BJ (cell line): ENCODE measurements around the gene OPCML. TPM values are rescaled to one million over a fixed set of nuclear protein-coding genes. Genes with fewer than 3 reads are reported as not detected.

Source experiments
- CTCF ChIA-PET: fragments of 350-600 bp; formaldehyde crosslinking; extraction: SDS; loops from one replicate; lab custom pipeline; 2021; ENCODE audit warnings: antibody characterized with exemption, inconsistent platforms; lab: Yijun Ruan, JAX
- POLR2A ChIA-PET: fragments of 300-600 bp; sonication (Branson Sonifier 250); formaldehyde crosslinking; extraction: SDS; loops from one replicate; lab custom pipeline; 2021; ENCODE audit warnings: antibody characterized with exemption; lab: Charles Lee
- DNase-seq: peaks from one replicate; pipeline ENCODE4 v3.0.0-alpha.2; 2011; ENCODE audit warnings: low read depth
- H3K27me3 ChIP-seq: 2 replicates; pipeline ENCODE4 v1.6.0; 2011; ENCODE audit warnings: low read length; ENCODE audit not compliant: control insufficient read depth, insufficient read depth
- H3K36me3 ChIP-seq: 2 replicates; pipeline ENCODE4 v1.5.1; 2011; ENCODE audit warnings: low read length; ENCODE audit not compliant: control insufficient read depth, insufficient read depth
- H3K4me3 ChIP-seq: 2 replicates; pipeline ENCODE4 v1.5.1; 2011; ENCODE audit warnings: low read depth, mild to moderate bottlenecking, control low read depth, low read length
- polyA plus RNA-seq: library from polyadenylated mRNA; depleted of rRNA; stranded (reverse); fragments of >200 nt; gene quantifications from 2 replicates; pipeline ENCODE4 v1.2.3, GENCODE V29; 2011
- TF ChIP-seq, protein P1 (sequence below): IDR thresholded peaks from 2 replicates; pipeline ENCODE4 v1.5.1; 2011; ENCODE audit warnings: low read depth, mild to moderate bottlenecking, control low read depth, inconsistent platforms, low read length, moderate library complexity; ENCODE audit not compliant: insufficient read depth

OPCML gene
- polyA plus RNA-seq, 1 experiment: 2.0 TPM

GRCh38 chr11:132997396-132997795 lies 534.9 kb downstream of the OPCML start:
- peaks cover 19% of the 10 kb centered on the region for H3K27me3 ChIP-seq
- H3K36me3 ChIP-seq: no peaks in the 10 kb centered on the region
- CTCF ChIA-PET: no interaction called here
- H3K4me3 ChIP-seq: no peak overlapping the region
- TF ChIP-seq, protein P1, sequence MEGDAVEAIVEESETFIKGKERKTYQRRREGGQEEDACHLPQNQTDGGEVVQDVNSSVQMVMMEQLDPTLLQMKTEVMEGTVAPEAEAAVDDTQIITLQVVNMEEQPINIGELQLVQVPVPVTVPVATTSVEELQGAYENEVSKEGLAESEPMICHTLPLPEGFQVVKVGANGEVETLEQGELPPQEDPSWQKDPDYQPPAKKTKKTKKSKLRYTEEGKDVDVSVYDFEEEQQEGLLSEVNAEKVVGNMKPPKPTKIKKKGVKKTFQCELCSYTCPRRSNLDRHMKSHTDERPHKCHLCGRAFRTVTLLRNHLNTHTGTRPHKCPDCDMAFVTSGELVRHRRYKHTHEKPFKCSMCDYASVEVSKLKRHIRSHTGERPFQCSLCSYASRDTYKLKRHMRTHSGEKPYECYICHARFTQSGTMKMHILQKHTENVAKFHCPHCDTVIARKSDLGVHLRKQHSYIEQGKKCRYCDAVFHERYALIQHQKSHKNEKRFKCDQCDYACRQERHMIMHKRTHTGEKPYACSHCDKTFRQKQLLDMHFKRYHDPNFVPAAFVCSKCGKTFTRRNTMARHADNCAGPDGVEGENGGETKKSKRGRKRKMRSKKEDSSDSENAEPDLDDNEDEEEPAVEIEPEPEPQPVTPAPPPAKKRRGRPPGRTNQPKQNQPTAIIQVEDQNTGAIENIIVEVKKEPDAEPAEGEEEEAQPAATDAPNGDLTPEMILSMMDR: no peak
- DNase-seq: no peak
- POLR2A ChIA-PET: no interaction called here

DNA sequence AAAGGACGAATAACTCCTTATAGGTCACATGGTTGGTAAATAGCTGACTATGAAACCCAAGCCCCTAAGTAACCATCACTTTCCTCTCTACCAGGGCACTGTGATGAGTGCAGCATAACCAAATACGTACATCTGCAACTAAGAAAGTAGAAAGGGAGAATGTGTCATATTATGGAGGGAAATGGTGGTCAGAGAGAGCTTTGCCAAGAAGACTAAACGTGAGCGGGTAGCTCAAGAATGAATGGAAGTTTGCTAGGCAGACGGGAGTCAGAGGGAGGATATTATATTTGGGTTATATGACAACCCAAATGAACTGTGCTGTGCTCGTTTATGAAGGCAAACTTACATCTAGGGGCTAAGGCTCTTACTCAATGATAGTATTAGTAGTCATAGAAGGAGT lies 537.3 kb downstream of the OPCML start:
- DNase-seq: no peak
- ChIA-PET CTCF (no interaction called here), POLR2A (no interaction called here)
- Histone ChIP-seq H3K4me3 (no peak overlapping the region), H3K27me3 (peaks cover 19% of the 10 kb centered on the region), H3K36me3 (no peaks in the 10 kb centered on the region)
- TF ChIP-seq, protein P1: no peak

GRCh38 chr11:132993991-132994502 lies 538.3 kb downstream of the OPCML start:
- Histone ChIP-seq H3K27me3 (peaks cover 19% of the 10 kb centered on the region), H3K4me3 (no peak overlapping the region), H3K36me3 (no peaks in the 10 kb centered on the region)
- TF ChIP-seq, protein P1: no peak
- ChIA-PET CTCF (no interaction called here), POLR2A (no interaction called here)
- DNase-seq: no peak

GRCh38 chr11:132992838-132993631 lies 539.3 kb downstream of the OPCML start:
- POLR2A ChIA-PET: no interaction called here
- Histone ChIP-seq H3K4me3 (no peak overlapping the region), H3K27me3 (peaks cover 19% of the 10 kb centered on the region), H3K36me3 (no peaks in the 10 kb centered on the region)
- no peak for DNase-seq
- TF ChIP-seq, protein P1: 0 out of 2 replicates have a peak, but pooled peaks have one; percentile 20
- CTCF ChIA-PET: no interaction called here

- DNase-seq: no peak
- ChIA-PET CTCF (no interaction called here), POLR2A (no interaction called here)
- no peak overlapping the region for H3K4me3 ChIP-seq
- H3K36me3 ChIP-seq: no peaks in the 10 kb centered on the region
- TF ChIP-seq, protein P1: no peak
- H3K27me3 ChIP-seq: peaks cover 8% of the 10 kb centered on the region
These were observed 543.9 kb downstream of the OPCML start for GRCh38 chr11:132988411-132988810.
